NCI-H1930 (cell line): ENCODE measurements around the gene FAM174C.
"Not testable (repeated sequence)": the region's sequence is repeated elsewhere in the genome, so short reads cannot be mapped to it uniquely, and the experiment has no call there.

ENCODE experiments used
- DNase-seq, 2 experiments: peaks; one replicate each; lab custom pipeline; 2025; lab: John Stamatoyannopoulos, UW

The FAM174C gene

DNA sequence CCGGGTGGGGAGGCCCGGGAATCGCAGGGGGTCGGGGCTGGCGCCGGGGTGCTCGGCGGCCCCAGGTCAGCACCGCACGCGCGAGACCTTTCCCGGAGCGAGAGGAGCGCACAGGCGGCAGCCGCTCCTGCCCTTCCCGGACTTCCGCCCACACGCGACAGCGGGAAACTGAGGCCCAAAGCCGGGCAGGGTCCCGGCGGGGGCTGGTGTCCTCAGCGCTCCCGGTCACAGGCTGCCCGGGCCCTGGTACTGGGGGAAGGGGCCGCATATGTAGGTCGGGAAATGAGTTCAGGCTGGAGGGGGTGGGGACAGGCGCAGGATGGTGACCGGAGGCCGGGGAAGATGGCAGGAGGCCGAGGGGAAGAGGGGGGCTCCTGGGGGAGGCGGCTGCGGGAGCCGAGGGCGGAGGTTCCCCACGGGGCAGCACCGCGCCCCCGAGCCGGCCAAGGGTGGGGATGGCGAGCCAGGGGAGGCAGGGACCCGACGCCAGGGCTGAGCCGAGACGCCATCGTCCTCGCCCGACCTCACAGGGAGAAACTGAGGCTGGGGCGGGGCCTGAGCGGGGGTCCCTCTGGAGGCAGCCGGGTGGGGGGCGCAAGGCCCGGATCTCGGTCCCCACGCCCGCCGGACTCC, 38.2 kb upstream of the FAM174C start:
- DNase-seq: no peak

DNA sequence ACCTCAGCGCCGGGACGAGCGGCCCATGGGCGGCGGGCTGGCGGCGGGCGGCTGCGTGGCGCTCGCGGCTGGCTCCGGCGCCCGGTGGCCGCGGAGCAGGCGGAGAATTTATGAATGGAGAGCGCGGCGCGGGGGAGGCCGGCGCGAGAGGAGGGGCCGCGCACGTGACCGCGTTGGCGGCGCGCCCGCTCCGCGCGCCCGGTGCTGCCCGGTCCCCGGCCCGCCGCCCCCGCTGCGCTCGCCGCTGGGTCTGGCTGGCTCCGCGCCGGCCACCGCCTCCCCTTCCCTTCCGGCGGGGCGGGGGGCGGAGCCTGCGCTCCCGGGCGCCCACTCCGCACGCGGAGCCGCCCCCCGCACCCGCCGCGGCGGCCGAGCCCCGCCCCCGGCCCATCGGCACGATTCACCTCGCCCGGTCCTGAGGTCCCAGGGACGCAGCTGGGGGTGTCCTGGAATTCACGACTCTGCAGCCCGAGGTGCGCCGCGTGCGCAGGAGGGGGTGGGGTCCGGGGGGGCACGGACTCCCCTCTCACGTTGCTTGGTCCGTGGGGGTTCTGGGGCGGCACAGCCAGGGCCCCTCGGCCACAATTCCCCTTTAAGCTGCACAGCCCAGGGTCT, 37.5 kb upstream of the FAM174C start, which contains the start of gene CBARP:
Gene CBARP, minus strand, starts transcription at position 252 of the 615 bp plus-strand sequence. CDS start 1,905 bp downstream, outside the sequence.
- DNase-seq: peak in 1 of 2 experiments; percentile 48

DNA sequence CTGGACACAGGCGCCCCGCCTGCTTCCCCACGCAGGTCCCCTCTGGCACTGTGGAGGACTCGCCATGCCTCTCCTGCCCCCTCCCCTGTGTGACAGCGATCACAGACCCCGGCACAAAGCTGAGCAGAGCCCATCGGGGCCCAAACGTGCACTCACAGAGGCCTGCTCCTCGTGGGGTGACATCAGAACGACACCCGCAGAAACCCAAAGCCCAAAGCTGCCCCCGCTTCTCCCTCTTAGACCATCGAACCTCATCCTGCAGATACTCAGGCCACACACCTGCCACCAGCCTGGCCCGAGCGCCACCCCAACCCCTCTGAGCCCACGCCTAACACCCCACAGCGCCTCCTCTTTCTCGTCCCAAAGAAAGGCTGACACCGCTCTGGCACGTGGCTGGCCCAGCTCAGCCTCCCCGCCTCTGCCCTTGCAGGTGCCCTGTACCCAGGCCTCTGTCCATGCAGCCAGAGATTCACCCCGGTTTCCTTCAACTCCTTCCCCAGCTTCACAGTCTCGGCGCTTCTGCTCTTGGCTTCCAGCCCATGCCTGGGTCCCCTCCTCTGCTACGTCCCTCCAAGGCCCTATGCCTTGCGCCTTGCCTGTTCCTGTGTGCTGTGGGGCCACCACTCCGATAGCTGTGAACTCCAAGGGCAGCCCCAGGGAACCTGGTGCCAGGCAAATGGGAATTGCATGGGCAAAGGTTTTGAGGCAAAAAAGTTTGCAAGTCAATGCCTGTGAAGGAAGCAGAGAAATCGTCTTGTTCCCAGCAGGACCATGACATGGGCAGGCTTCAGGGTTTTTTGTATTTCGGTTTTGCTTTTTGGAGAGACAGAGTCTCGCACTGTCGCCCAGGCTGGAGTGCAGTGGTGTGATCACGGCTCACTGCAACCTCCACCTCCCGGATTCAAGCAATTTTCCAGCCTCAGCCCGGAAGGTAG, 36.7 kb upstream of the FAM174C start:
- DNase-seq: no peak

DNA sequence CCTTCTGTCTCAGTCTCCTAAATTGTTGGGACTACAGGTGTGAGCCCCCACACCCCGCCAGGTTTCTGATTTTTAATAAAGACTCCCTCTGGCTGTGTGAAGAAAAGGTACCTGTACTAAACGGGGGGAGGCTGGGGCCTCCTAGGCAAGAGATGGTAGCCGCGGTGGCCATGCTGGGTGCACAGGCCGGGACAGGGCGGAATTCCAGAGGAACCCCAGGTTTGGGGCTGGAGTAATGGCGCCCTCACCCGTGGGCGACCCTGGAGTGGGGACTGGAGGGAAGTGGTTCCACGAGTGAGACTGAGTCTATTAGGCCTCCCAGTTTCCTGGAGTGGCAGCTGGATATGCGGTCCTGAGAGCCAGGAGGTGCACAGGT, 35.9 kb upstream of the FAM174C start:
- no peak for DNase-seq

DNA sequence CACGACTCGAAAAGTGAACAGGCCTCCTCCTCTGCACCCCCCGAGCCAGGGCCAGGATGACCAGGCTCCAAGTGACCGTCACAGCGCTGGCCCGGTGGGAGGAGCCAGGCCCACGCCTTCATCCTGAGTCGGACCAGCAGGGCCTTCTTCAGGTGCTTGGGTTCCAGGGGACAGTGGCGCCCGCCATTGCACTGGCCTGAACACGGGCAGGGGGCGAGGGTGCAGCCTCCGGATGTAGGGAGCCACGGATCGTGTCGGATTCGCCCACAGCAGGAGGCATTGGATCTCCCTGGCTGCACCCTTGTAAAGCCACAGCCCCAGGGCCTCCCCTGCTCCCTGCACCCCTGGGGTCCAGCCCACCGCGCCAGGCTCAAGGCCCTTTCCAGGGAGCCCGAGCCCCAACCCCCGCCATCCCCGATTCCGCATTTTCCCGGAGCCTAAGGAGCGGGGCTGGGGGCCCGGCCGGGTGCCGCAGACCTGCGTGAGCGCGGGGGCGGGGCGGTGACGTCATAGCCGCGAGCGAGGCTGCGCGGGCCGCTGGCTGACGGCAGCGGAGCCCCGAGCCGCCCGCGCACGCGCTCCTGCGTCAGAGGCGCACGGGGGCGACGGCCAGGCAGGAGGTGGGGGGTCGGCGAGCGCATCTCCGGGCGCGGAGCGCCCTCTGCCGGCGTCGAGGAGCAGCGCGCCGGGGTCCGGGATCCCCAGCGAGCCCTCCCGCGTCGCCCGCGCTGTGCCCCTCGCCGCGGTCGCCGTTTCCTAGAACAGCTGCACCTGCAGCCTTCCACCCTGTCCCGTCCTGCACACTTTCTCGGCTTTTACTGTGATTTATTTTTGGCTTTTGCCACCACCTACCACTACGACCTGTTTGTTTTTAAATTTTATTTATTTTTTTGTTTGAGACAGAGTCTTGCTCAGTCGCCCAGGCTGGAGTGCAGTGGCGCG, 35.3 kb upstream of the FAM174C start:
- DNase-seq: peak; percentile 79 to 93

DNA sequence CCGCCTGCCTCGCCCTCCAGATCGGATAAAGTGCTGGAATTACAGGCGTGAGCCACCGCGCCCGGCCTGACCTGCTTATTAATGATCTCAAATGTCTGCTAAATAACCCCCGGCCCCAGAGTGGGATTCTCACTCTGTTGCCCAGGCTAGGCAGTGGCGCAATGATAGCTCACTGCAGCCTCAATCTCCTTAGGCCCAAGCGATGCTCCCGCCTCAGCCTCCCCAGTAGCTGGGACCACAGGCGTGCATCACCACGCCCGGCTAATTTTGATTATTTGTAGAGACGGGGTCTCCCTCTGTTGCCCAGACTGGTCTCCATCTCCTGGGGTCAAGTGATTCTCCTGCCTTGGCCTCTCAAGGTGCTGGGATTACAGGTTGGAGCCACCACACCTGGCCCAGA, 34.4 kb upstream of the FAM174C start:
- no peak for DNase-seq

DNA sequence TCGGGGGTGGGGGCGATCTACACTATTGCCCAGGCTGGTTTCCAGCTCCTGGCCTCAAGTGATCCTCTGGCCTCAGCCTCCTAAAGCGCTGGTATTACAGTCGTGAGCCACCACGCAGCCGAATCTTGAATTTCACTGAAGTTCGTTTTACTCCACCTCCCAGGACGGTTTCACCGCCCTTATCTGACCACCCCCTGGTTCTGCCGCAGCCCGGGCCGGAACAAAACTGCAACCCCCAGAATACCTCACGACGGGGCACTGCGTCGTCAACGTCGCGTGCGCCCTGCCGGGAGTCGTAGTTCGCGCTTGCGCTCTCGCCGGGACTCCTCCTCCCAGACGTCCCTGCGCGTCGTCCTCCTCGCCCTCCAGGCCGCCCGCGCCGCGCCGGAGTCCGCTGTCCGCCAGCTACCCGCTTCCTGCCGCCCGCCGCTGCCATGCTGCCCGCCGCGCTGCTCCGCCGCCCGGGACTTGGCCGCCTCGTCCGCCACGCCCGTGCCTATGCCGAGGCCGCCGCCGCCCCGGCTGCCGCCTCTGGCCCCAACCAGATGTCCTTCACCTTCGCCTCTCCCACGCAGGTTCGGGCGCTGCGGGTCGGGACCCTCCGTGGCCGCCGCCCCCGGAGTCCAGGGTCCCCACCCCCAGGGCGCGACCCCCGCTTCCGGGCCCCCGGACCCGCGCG, 33.8 kb upstream of the FAM174C start, which contains the start of gene ATP5F1D:
Gene ATP5F1D, plus strand, starts transcription at position 335 of the 679 bp plus-strand sequence. Its CDS starts 100 bp downstream, at position 435.
- DNase-seq: peak; percentile 65 to 89

DNA sequence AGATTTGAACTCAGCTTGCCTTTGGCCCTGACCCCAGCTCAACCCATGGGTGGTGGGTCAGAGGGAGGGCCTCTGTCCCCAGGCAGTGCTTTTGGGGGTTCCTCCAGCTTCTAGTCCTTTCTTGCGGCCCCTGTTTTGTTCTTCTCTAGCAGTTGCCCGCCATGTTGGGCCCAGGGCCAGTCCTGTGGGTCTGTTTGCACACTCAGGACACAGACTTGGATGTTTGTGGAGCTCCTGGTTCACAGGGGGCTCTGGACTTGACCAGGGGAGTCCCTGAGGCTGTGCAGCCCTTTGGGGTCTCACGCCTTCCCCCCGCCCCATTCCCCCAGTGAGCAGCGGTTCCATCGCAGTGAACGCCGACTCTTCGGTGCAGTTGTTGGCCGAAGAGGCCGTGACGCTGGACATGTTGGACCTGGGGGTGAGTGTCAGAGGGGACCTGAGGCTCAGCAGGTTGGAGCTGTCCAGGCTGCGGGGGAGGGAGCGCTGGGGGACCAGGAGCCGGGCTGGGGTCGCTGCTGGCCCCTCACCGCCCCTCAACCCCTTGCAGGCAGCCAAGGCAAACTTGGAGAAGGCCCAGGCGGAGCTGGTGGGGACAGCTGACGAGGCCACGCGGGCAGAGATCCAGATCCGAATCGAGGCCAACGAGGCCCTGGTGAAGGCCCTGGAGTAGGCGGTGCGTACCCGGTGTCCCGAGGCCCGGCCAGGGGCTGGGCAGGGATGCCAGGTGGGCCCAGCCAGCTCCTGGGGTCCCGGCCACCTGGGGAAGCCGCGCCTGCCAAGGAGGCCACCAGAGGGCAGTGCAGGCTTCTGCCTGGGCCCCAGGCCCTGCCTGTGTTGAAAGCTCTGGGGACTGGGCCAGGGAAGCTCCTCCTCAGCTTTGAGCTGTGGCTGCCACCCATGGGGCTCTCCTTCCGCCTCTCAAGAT, 31.3 kb upstream of the FAM174C start:
- DNase-seq: peak; percentile 35 to 55

DNA sequence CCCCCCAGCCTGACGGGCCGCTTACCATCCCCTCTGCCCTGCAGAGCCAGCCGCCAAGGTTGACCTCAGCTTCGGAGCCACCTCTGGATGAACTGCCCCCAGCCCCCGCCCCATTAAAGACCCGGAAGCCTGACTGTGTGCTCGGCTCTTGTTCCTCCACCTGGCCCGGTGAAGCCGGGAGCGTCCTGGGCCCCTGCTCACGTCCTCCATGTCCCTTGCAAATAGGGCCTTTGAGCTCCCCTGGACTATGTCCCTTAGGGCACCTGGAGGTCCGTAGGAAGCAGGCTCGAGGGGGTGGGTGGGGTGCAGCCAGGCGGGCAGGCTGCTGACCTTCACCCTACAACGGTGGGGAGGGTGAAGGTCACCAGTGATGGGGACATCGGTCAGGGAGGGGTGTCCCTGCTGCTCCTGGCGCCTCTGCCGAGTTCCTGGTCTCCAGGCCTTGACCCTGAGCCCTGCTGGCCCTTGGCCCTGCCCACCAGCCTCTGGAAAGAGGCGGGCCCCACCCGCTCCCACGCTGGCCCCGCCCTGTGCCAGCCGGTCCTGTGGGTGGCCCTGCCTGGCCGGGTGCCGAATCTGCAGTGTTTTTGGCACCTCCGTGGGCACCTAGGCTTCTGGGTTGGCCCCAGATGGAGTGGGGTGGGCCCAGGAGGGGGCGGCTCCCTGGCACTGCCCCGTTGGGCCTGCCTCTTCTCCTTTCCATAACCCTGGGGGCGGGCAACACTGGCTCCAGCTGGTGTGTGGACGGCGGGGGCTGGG, 30.5 kb upstream of the FAM174C start:
- DNase-seq: no peak

DNA sequence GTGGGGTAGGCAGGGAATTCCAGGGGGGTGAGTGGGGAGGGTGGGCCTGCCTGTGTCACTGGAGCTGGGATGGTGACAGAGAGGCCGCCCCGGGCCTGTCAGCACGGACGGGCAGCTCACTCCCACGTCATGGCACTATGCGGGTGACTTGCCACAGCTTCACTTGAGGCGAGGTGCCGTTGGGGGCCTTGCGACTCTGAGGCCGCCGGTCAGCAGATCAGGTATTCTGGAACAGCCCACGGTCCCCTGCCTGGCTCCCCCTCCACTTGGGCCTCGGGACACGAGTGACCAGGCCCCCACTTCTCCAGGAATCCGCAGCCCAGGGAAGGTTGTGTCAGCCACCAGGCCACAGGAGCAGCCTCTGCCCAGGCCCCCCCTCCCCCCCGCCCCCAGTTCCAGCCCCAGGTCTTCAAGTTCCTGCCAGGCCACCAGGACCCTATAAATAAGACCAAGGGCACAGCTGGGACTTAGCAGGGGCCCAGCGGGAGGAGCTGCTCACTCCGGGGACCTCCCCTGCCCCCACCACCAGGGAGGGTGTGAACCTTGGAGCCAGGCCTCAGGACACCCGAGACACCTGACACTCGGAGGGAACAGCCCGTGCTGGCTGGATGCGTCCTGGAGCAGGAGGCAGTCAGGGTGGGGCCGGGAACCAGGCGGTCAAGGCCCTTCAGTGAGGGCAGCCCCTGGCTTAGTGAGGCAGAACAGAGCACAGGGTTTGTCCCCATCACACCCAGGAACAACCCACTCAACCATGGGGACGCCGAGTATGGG, 29.7 kb upstream of the FAM174C start:
- no peak for DNase-seq

DNA sequence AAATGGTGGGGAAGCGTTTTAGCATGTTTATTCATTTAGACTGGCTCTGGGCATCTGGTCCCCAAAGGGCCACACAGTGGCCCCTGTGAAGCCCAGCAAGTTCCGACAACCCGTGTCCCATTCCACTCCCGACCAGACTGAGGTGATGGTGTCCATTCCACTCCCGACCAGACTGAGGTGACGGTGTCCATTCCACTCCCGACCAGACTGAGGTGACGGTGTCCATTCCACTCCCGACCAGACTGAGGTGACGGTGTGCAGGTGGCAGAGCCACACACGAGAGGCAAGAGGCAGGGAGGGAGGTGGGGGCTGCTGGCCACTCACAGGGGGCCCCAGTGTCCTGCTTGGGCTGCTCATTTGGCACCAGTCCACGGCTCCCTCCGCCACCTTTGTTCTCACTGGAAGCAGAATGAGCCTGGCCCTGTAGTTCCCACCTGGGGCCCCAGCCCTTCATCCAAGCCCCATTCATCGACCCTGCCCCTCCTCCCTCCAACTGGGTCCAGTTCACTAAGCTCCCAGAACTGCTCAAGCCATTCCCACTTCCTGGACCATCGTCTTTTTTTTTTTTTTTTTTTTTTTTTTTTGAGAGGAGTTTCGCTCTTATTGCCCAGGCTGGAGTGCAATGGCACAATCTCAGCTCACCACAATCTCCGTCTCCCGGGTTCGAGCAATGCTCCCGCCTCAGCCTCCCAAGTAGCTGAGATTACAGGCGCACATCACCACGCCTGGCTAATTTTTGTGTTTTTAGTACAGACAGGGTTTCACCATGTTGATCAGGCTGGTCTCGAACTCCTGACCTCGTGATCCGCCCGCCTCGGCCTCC, 28.9 kb upstream of the FAM174C start:
- not testable (repeated sequence) for DNase-seq

DNA sequence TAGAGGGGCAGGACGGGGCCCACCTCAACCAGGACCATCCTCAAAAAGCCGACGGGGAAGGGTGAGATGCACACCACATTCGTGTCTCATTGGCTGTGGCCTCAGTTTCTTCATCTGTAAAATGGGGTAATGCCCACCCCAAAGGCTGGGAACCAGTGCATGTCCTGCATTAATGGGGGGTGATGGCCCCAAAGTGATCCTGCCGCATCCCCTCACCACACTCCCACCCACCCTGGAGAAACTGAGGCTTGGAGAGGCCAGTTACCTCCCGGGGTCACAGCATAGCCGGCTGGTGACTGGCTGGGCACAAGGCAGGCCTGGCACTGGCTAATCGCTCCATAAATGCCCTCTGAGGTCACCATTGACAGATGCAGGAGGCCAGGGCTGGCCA, 27.6 kb upstream of the FAM174C start:
- no peak for DNase-seq

DNA sequence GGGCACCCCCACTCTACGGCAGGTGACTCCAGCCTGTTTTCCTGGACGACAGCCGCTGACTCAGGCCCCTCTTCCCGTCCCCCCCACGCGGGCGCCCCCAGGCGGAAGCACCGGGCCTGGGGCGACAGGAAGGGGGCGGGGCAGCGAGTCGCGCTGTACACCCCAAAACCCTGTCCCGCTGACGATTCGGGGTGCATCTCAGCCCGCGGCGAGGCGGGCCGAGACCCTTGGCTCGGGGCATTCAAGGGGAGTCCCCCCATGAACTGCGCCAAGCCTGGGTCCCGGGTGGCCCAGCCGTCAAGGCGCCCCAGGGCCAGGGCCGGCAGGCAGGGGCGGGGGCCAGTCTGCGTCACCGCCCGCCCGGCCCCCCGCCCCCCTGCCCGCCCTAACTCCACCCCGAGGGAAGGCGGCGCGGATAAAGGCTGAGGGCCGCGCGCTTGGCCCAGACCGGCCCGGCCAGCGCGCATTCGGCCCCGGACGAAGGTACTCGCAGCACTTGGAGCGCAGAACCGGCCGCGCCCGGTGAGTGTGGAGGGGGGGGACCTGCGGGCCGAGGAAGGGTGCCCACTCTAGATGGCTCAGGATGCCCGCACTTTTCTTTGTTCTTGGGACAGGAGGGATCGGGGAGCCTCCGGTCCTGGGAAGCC, 27.1 kb upstream of the FAM174C start, which contains the start of gene MIDN:
Gene MIDN, plus strand, starts transcription at position 445 of the 647 bp plus-strand sequence. CDS start 1,714 bp downstream, outside the sequence.
- DNase-seq: peak; percentile 52 to 71

DNA sequence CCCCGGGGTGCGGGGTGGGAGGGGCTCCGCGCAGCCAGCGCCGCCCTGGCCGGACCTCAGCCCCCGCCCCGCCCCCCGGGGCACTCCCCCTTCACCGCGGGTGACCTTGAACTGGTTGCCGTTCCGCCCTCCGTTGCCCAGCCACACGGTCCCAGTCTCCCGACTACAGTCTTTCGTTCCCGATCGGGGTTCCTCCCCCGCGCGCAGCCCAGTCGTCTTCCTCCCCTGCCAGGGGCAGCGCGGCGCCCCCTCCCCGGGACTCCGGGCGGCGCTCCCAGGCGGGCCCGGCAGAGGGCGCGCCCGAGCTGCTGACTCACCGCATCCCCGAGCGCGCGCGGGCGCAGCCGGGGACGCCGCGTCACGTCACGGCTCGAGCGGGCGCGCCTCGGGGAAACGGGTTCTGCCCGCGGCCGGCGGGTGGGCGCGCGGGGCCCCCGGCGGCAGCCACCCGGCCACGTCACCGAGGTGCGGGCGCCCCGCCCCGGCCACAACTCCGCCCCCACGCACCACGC, 26.5 kb upstream of the FAM174C start:
- peak; percentile 79 to 88 for DNase-seq

DNA sequence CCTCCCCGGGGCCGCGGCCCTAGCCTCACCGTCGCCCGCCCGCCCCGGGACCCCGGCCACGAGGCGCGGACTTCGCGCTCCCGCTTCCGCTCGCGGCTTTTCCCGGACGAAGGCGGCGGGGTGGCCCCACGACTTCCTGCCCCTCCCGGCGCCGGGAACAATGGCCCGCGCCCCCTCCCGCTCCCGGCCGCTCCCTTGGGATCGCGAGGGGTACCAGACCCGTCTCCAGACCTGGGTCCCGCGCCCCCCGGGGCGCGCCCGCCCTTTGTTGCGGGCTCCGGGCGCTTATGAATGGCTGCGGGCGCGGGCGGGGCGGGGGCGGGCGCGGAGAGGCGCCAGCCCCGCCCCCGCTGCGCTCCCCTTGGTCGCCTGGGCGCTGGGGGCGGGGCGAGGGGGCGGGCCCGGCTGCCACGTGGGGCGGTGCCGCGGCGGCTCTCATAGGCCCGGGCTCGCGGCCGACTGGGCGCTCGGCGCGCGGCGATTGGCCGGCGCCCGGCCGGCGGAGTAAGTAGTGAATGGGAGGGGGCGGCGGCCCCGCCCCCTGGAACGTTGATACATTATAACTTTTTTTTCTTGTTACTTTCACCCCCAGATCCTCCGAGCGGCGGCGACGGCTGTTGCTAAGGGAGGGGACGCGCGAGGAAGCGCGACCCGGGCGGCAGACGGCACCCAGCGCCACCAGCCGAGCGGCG, 25.9 kb upstream of the FAM174C start:
- peak; percentile 77 to 82 for DNase-seq

DNA sequence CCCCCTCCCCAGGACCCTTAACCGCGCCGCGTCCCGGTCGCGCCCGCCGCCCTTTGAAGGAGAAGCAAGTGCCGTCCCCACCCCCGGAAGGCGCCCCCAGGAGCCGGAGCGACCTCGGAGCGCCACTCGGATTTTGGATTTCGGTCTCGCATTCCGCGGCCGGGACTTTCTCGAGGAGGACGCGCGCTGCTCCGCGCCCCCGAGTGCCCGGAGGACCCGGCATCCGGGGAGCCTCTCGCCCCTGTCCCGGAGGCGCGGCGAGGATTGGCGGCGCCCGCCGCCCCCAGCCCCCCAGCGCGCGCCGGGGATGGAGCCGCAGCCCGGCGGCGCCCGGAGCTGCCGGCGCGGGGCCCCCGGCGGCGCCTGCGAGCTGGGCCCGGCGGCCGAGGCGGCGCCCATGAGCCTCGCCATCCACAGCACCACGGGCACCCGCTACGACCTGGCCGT, 25.3 kb upstream of the FAM174C start:
- DNase-seq: no peak
